Lung (tissue), 12 donors: ENCODE measurements around the gene FOXRED2. TPM values are rescaled to one million over a fixed set of nuclear protein-coding genes. Genes with fewer than 3 reads are reported as not detected.

Source experiments
- ATAC-seq: fragments of 200-7000 bp; cut with Tn5 transposase; one replicate; pipeline ENCODE4 v1.9.1; 2020; ENCODE audit warnings: moderate number of reproducible peaks; ENCODE audit not compliant: insufficient read depth, low FRiP score
- DNase-seq, 3 donors: peaks; one replicate each; pipeline ENCODE4 v3.0.0-alpha.2; 2013 to 2017
- H3K27ac ChIP-seq, 2 donors: one replicate each; pipeline ENCODE4 v1.5.1; 2013; ENCODE audit warnings: mild to moderate bottlenecking in 2 of 2, moderate library complexity in 2 of 2, control low read depth in 1 of 2, inconsistent platforms in 1 of 2, low read depth in 1 of 2, low read length in 1 of 2
- H3K27me3 ChIP-seq, 3 donors: one replicate each; pipeline ENCODE4 v1.5.1; 2013; ENCODE audit warnings: low read length in 2 of 3; ENCODE audit not compliant: control insufficient read depth in 3 of 3, insufficient read depth in 3 of 3
- H3K36me3 ChIP-seq, 4 donors: one replicate each; pipeline ENCODE4 v1.5.1; 2013; ENCODE audit warnings: low read length in 4 of 4, mild to moderate bottlenecking in 1 of 4, moderate library complexity in 1 of 4; ENCODE audit not compliant: control insufficient read depth in 4 of 4, insufficient read depth in 4 of 4
- H3K4me1 ChIP-seq, 5 donors: one replicate each; pipeline ENCODE4 v1.5.1; 2013; ENCODE audit warnings: low read length in 5 of 5, mild to moderate bottlenecking in 2 of 5, moderate library complexity in 1 of 5; ENCODE audit not compliant: control insufficient read depth in 5 of 5, insufficient read depth in 5 of 5
- H3K4me3 ChIP-seq: one replicate; pipeline ENCODE4 v1.5.1; 2013; ENCODE audit warnings: mild to moderate bottlenecking, control low read depth, moderate library complexity
- H3K9ac ChIP-seq, 2 donors: one replicate each; pipeline ENCODE4 v1.5.1; 2013; ENCODE audit warnings: low read length in 2 of 2, control low read depth in 1 of 2; ENCODE audit not compliant: insufficient read depth in 1 of 2
- H3K9me3 ChIP-seq, 4 donors: one replicate each; pipeline ENCODE4 v1.5.1; 2013; ENCODE audit warnings: low read length in 3 of 4, mild to moderate bottlenecking in 1 of 4, moderate library complexity in 1 of 4; ENCODE audit not compliant: control insufficient read depth in 4 of 4, insufficient read depth in 3 of 4
- WGBS, 2 donors: extraction: QIAGEN DNeasy Blood & Tissue Kit; methylation state at CpG; one replicate each; pipeline ENCODE4 v1.1.7; 2013; 5-methylcytosine and 5-hydroxymethylcytosine counted together
- polyA plus RNA-seq, 2 donors: library from polyadenylated mRNA; stranded (reverse); fragments of 200-250 nt; gene quantifications; one replicate each; pipeline ENCODE4 v1.2.1, GENCODE V29; 2013
- total RNA-seq, 2 donors: library from RNA; depleted of rRNA in 1 of 2; stranded (reverse); fragments of >200 nt in 1 of 2; gene quantifications; one replicate each; pipeline ENCODE4 v1.2.1, GENCODE V29; 2014 to 2021
- TF ChIP-seq, protein P1 (sequence below): IDR thresholded peaks from 2 replicates; pipeline ENCODE4 v1.5.1; 2012; ENCODE audit warnings: mild to moderate bottlenecking; ENCODE audit errors: control extremely low read depth, extremely low read depth
- donor health status: control.
- donor health status: control.
- donor health status: Bipolar disorder and iron deficiency.
- donor health status: healthy.
- donor health status: DM: yes; HTN: yes; CAD: no.

Gene FOXRED2
- total and polyA plus RNA-seq, 4 donors, result 3.9 to 18.0 (median 7.8) TPM

DNA sequence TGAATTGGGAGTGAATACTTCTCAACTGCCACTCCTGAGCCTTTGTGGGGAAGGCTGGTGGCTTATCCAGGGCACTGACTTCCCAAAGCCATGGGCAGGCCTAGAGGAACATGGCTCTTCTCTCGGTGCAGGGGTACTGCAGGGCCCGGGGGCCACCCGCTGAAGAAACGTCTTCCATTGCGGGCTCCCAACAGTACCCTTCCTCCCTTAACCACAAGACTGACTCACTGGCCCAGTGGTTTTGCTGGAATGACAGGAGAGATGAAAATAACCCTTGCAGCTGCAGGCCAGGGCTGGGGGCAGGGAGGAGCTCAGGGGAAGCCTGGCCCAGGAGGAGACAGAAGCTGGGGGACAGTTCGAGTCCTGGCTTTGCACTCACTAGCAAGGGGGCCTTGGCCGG, 38.9 kb downstream of the FOXRED2 start:
- no peak for ATAC-seq
- TF ChIP-seq, protein P1, sequence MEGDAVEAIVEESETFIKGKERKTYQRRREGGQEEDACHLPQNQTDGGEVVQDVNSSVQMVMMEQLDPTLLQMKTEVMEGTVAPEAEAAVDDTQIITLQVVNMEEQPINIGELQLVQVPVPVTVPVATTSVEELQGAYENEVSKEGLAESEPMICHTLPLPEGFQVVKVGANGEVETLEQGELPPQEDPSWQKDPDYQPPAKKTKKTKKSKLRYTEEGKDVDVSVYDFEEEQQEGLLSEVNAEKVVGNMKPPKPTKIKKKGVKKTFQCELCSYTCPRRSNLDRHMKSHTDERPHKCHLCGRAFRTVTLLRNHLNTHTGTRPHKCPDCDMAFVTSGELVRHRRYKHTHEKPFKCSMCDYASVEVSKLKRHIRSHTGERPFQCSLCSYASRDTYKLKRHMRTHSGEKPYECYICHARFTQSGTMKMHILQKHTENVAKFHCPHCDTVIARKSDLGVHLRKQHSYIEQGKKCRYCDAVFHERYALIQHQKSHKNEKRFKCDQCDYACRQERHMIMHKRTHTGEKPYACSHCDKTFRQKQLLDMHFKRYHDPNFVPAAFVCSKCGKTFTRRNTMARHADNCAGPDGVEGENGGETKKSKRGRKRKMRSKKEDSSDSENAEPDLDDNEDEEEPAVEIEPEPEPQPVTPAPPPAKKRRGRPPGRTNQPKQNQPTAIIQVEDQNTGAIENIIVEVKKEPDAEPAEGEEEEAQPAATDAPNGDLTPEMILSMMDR, result no peak
- DNase-seq, result no peak
- Histone ChIP-seq H3K9me3 (no peaks in the 10 kb centered on the region), H3K27ac (peak overlapping the region; percentile 49 to 77), H3K4me3 (no peak overlapping the region), H3K9ac (no peak overlapping the region), H3K4me1 (peaks cover 0 to 23% (median 11%) of the 10 kb centered on the region in 5 donors), H3K27me3 (no peaks in the 10 kb centered on the region), H3K36me3 (peaks cover 0 to 18% (median 11%) of the 10 kb centered on the region in 4 donors)
- 28 to 62% methylated on average over 7 of the region's 7 CpGs for WGBS, 2 donors

DNA sequence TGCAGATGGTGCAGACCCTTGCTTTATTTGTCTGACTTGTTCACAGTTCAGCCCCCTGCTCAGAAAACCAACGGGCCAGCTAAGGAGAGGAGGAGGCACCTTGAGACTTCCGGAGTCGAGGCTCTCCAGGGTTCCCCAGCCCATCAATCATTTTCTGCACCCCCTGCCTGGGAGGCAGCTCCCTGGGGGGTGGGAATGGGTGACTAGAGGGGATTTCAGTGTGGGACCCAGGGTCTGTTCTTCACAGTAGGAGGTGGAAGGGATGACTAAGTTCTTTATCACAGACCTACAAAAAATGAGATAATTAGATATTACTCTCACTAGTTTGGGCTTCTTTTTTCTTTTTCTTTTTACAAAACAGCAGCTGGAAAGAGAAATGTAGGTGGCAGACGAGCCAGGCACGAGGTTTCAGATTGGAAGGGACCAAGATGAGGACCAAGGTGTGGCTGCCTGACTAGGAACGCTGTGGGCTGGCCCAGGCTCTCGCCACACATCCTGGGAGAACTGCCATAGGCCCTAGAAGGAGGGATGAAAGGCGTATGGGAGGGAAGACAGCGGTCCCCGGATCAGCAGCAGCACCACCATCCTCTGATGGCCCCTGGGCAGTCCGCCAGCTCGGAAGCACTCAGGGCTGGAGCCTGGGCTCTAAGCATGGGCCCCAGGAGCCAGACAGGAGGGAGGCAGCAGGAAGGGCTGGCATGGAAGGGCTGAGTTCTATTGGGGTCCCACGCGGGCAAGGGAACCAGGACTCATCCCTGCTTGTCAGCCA, 39.6 kb downstream of the FOXRED2 start:
- Histone ChIP-seq H3K27me3 (no peaks in the 10 kb centered on the region), H3K27ac (peak overlapping the region; percentile 77 to 96), H3K36me3 (peaks cover 0 to 16% (median 9%) of the 10 kb centered on the region in 4 donors), H3K4me1 (peaks cover 0 to 25% (median 11%) of the 10 kb centered on the region in 5 donors), H3K9ac (peak overlapping the region in 1 of 2 donors; percentile 5), H3K9me3 (no peaks in the 10 kb centered on the region), H3K4me3 (no peak overlapping the region)
- ATAC-seq, result no peak
- peak; percentile 53 to 72 (median 54) for DNase-seq
- 53 to 54% methylated on average over 14 of the region's 14 CpGs for WGBS, 2 donors
- TF ChIP-seq, protein P1, result no peak

DNA sequence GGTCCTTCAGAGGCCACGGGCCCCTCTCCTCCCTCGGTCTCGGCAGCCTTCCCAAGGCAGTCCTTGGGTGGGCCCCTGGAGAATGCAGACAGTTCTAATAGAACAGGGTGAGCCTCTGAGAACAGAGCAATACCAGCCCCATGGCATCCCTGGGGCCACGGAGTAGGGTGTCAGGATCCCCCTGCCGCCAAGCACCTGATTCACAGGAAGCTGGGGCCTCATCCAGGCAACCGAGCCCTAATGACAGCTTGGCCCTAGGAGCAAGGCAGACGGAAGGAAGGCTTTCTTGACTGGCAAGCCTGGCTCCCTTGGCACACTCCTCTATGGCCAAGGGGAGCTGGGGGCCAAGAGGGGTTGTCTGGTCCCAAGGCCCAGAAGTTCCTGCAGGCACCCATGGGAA, 40.6 kb downstream of the FOXRED2 start:
- DNase-seq (no peak), ATAC-seq (no peak)
- Histone ChIP-seq H3K27me3 (no peaks in the 10 kb centered on the region), H3K27ac (peak overlapping the region; percentile 77 to 96), H3K36me3 (peaks cover 0 to 13% (median 6%) of the 10 kb centered on the region in 4 donors), H3K9ac (no peak overlapping the region), H3K4me1 (peaks cover 3 to 26% (median 14%) of the 10 kb centered on the region in 5 donors), H3K9me3 (no peaks in the 10 kb centered on the region), H3K4me3 (no peak overlapping the region)
- 64 to 75% methylated on average over 7 of the region's 7 CpGs for WGBS, 2 donors
- TF ChIP-seq, protein P1, result no peak
